ENCODE results near the gene IGSF9B. TPM values are rescaled to one million over a fixed set of nuclear protein-coding genes. Genes with fewer than 3 reads are reported as not detected.

The IGSF9B gene
- total RNA-seq, 1 experiment from 2014 or later = 0.43 TPM

GRCh38 chr11:133967599-133968238 is 11.0 kb upstream of the IGSF9B start:
- no peaks in the 10 kb centered on the region for H3K27me3 ChIP-seq
- DNase-seq = no peak
- H3K4me3 ChIP-seq = no peak overlapping the region
- no peaks in the 10 kb centered on the region for H3K36me3 ChIP-seq
- no peaks in the 10 kb centered on the region for H3K9me3 ChIP-seq

- Histone ChIP-seq H3K9me3 (no peaks in the 10 kb centered on the region), H3K4me3 (no peak overlapping the region), H3K36me3 (no peaks in the 10 kb centered on the region), H3K27me3 (no peaks in the 10 kb centered on the region)
- DNase-seq = no peak
Measured at GRCh38 chr11:133966921-133967598, 10.3 kb upstream of the IGSF9B start.

DNA sequence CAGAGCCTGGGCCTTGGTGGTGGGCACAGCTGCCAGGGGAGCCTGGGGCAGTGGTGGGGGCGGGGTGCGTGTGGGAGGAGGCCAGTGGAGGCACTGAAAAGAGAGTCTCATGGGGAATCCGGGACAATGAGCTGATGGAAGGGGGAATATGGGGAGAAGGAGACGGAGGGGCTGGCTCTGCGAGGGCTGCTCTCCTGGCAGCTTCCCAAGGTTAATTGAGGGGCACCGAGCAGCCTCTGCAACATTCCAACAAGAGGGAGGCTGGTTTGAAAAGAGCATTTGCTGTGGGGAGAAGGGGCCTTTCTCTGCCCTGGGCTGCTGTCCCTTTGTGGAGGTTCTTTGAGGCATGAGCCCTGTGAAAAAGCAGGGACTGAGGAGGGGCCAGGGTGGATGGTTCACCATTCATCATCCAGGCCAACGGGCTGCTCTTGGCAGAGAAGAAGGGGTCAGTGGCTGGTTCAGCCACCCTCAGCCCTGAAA is 9.4 kb upstream of the IGSF9B start:
- Histone ChIP-seq H3K36me3 (no peaks in the 10 kb centered on the region), H3K27me3 (no peaks in the 10 kb centered on the region), H3K4me3 (no peak overlapping the region), H3K9me3 (no peaks in the 10 kb centered on the region)
- DNase-seq = peak; percentile 33

- Histone ChIP-seq H3K27me3 (no peaks in the 10 kb centered on the region), H3K4me3 (no peak overlapping the region), H3K9me3 (no peaks in the 10 kb centered on the region), H3K36me3 (no peaks in the 10 kb centered on the region)
- DNase-seq = peak; percentile 80
Measured at GRCh38 chr11:133965031-133965601, 8.3 kb upstream of the IGSF9B start.

DNA sequence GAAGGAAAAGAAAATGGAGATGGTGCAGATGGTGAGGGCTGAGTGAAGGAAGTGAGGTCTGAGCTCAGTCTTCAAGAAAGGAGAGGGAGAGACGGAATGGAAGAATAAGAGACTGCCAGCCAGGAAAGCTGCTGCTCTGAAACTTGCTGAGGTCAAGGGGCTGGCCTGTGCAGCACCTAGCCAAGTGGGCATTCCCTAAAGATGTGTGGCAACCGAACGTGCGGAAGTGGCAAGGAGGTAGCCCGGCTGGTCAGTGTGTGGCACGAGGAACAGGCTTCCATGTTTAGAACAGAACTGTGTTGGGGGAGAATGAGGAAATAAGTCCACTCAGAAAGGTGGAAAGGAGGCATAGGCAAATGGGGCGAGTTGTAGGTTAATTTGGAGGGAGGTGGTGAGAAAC is 7.6 kb upstream of the IGSF9B start:
- Histone ChIP-seq H3K36me3 (no peaks in the 10 kb centered on the region), H3K27me3 (no peaks in the 10 kb centered on the region), H3K9me3 (no peaks in the 10 kb centered on the region), H3K4me3 (no peak overlapping the region)
- no peak for DNase-seq

GRCh38 chr11:133961890-133962289 is 5.1 kb upstream of the IGSF9B start:
- Histone ChIP-seq H3K4me3 (no peak overlapping the region), H3K27me3 (no peaks in the 10 kb centered on the region), H3K36me3 (no peaks in the 10 kb centered on the region), H3K9me3 (no peaks in the 10 kb centered on the region)
- peak; percentile 47 for DNase-seq

- Histone ChIP-seq H3K4me3 (no peak overlapping the region), H3K9me3 (no peaks in the 10 kb centered on the region), H3K36me3 (no peaks in the 10 kb centered on the region), H3K27me3 (no peaks in the 10 kb centered on the region; the same call in 1 of the 2 replicates)
- peak; percentile 71 for DNase-seq
Measured at GRCh38 chr11:133957900-133958299, 1.1 kb upstream of the IGSF9B start.

- no peak for DNase-seq
- H3K36me3 ChIP-seq = no peaks in the 10 kb centered on the region
- no peaks in the 10 kb centered on the region; the same call in 1 of the 2 replicates for H3K27me3 ChIP-seq
- H3K9me3 ChIP-seq = no peaks in the 10 kb centered on the region
- peak overlapping the region; percentile 62 for H3K4me3 ChIP-seq
Measured at GRCh38 chr11:133955945-133956421, 785 bp downstream of the IGSF9B start.

- Histone ChIP-seq H3K27me3 (no peaks in the 10 kb centered on the region; the same call in 1 of the 2 replicates), H3K9me3 (no peaks in the 10 kb centered on the region), H3K36me3 (no peaks in the 10 kb centered on the region), H3K4me3 (peak overlapping the region; percentile 62)
- peak; percentile 31 for DNase-seq
Measured at GRCh38 chr11:133955081-133955891, 1.5 kb downstream of the IGSF9B start.

DNA sequence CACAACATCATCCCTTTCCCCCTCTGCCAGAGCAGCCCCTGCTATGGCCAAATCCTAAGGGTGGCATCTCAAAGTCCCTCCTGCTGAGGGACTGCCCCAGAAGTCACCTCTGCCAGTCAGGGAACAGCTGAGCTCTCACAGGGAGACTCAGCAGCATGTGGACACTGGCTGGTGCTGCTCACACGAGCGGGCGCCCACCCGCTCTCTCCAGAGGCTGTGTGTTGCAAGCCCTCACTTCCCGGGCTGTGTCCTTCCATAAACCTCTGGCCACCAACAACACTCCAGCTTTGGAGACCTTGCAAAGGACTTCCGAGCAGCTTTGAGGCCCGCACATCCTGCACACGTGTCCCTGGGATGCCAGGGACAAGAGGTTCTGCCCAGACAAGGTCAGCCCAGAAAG is 2.8 kb downstream of the IGSF9B start:
- no peak overlapping the region for H3K4me3 ChIP-seq
- no peaks in the 10 kb centered on the region; the same call in 1 of the 2 replicates for H3K27me3 ChIP-seq

GRCh38 chr11:133953547-133953946 is 3.2 kb downstream of the IGSF9B start:
- Histone ChIP-seq H3K9me3 (no peaks in the 10 kb centered on the region), H3K4me3 (no peak overlapping the region), H3K36me3 (no peaks in the 10 kb centered on the region), H3K27me3 (no peaks in the 10 kb centered on the region; the same call in 1 of the 2 replicates)
- DNase-seq = no peak

More for the DNA sequence above, 2.8 kb downstream of the IGSF9B start:
- Histone ChIP-seq H3K9me3 (no peaks in the 10 kb centered on the region), H3K36me3 (no peaks in the 10 kb centered on the region)
- no peak for DNase-seq

DNA sequence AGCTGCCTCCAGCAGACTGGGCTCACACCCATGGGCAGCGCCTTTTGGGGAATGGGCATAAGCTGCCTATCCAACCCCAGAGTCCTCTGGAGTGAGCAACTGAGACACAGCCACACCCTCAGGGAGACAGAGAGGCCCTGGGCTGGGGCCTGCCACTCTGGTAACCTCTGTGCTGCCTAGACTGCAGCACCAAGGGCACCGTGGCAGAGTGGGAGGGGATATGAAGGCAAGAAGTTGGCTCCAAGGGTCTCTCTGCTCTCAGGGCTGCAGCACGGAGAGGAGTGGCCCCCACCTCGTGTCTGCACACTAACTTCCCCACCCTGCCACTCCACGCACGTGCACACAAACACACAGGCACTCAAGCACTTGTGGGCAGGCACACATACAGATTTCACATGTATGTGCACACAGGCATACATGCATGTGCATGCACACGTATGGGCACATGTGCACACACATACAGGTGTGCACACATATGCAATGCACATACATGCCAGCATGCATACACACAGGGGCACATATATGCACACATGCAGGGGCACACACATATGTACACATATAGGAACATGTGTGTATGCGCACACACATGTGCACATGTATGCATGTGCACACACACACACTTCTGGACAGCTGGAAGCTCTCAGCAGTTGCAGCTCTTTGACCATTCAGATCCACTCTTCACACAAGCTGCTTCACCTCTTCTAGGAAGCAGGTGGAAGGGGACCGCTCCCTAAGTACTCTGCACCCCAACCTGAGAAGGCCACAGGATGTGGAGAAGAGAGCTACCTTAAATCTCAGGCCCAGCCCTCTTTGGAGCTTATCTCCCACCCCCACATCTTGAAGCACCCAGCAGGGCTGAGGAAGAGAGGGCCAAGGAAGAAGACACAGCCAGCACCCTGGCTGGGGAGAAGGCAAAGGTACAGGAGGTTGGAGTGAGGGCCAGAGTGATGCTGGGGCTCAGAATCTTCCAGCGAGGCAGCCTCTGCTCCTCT is 4.3 kb downstream of the IGSF9B start:
- DNase-seq = no peak
- no peaks in the 10 kb centered on the region for H3K9me3 ChIP-seq
- no peaks in the 10 kb centered on the region; the same call in 1 of the 2 replicates for H3K27me3 ChIP-seq
- no peak overlapping the region; the same call in 1 of the 2 replicates for H3K4me3 ChIP-seq
- no peaks in the 10 kb centered on the region for H3K36me3 ChIP-seq

DNA sequence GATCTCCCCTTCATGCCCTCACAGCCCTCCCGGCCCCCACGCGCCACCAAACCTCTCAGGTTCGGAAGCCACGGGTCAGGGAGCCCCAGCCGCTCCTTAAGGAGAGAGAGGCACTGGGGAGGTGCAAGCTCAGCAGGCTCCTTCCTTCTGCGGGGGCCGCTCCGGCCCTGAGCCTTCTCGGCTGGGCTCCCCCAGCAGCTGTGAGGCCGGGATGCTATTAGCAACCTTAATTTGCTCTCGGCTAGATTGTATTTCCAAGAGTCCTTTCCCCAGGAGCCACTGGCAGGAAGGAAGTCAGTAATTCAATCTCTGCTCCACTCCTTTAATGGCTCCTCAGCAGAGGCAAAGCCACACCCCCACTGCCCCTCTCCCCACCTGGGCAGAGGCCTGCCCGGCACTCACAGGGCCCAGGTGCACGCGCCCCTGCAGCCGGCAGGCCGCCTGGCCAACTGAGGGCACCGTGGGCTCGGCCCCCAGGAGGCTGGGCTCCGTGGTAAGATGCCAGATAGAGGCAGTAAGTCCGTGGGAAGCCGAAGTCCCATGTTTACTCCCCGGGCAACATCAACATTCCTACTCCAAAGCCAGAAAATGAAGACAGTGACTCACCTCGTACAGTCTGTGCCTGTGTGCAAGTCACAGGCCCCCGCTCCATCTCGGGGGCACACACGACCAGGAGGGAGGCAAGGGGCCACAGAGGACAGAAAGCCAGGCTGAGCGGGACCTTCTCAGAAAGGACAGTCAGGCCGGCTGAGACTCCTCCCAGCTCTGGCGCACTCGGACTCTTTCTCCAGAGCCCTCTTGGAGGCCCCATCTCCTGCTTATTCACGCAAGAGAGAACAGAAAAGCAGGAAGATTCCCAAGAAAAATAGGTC is 5.2 kb downstream of the IGSF9B start:
- H3K27me3 ChIP-seq = no peaks in the 10 kb centered on the region; the same call in 1 of the 2 replicates
- DNase-seq = peak; percentile 61
- no peaks in the 10 kb centered on the region for H3K9me3 ChIP-seq
- H3K36me3 ChIP-seq = no peaks in the 10 kb centered on the region
- peak overlapping the region; percentile 18 for H3K4me3 ChIP-seq

DNA sequence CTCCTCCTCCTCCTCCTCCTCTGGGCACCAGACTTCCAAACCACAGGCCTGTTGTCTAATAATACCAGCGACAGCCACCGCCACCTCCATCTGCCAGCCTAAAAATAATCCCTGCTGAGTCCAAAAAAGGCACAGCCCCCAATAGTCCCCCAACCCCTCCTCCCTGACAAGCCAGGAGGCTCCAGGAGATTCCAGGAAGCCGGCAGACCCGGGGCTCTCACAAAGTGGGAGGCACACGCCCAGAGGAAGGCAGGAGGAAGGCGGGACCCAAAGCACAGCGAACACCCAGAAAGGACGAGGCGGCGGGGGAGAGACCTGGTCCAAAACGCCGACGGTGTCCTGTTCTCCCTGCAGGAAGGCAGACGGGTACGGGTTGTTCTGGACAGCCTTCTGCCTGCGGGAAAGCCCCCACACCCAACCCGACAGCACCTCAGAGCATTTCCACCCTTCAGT is 5.9 kb downstream of the IGSF9B start:
- no peak for DNase-seq
- Histone ChIP-seq H3K4me3 (no peak overlapping the region), H3K27me3 (no peaks in the 10 kb centered on the region; the same call in 1 of the 2 replicates), H3K9me3 (no peaks in the 10 kb centered on the region), H3K36me3 (no peaks in the 10 kb centered on the region)

DNA sequence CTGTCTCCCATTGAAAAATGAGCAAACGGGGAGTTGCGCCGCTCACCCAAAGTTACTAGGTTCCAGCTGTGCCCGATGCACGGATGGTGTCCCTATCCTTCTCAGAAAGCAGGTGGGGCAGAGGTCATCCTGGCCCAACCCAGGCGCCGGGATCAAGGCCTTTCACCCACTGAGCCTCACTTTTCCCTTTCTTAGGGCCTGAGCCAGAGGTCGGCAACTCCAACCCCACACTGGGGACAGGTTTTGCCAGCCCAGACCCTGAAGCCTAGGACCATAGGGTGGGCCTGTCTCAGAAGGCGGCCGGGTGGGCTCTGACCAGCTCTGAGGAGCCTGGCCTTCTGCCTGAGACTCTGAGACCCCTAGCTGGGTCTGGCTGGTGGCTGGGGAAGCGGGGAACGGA is 6.3 kb downstream of the IGSF9B start:
- DNase-seq = no peak
- Histone ChIP-seq H3K27me3 (no peaks in the 10 kb centered on the region), H3K9me3 (no peaks in the 10 kb centered on the region), H3K36me3 (no peaks in the 10 kb centered on the region), H3K4me3 (no peak overlapping the region)

Data from MG63 (cell line).